Tibial nerve (tissue), 4 donors: Measurements from ENCODE around the gene MAPK11. TPM values are rescaled to one million over a fixed set of nuclear protein-coding genes. Genes with fewer than 3 reads are reported as not detected.
A peak's percentile ranks its signal among the peaks of the same experiment; 100 is the strongest.

Source experiments
- DNase-seq, 2 donors: peaks; one replicate each; pipeline ENCODE4 v3.0.0-alpha.2; 2019; ENCODE audit warnings: low spot score in 2 of 2
- H3K27ac ChIP-seq, 4 donors: fragments of 200-600 bp; sonication (generic) in 3 of 4; one replicate each; pipeline ENCODE4 v1.5.1; 2017 to 2019; ENCODE audit warnings: mild to moderate bottlenecking in 1 of 4
- H3K27me3 ChIP-seq, 2 donors: fragments of 200-600 bp; sonication (generic) in 1 of 2; one replicate each; pipeline versions ENCODE4 v1.5.1 to v1.6.0; 2017 to 2019
- H3K36me3 ChIP-seq, 3 donors: fragments of 200-600 bp; sonication (generic); one replicate each; pipeline ENCODE4 v1.5.1; 2018 to 2019
- H3K4me1 ChIP-seq, 4 donors: fragments of 200-600 bp; sonication (generic) in 3 of 4; one replicate each; pipeline ENCODE4 v1.5.1; 2017 to 2019
- H3K4me3 ChIP-seq, 4 donors: fragments of 200-600 bp; sonication (generic) in 3 of 4; one replicate each; pipeline ENCODE4 v1.5.1; 2017 to 2019; ENCODE audit warnings: mild to moderate bottlenecking in 1 of 4, moderate library complexity in 1 of 4
- H3K9me3 ChIP-seq, 4 donors: fragments of 200-600 bp; sonication (generic) in 3 of 4; one replicate each; pipeline ENCODE4 v1.5.1; 2017 to 2019
- EP300 ChIP-seq, 2 donors: sonication (generic); formaldehyde crosslinking; IDR thresholded peaks; one replicate each; pipeline ENCODE4 v1.6.1; 2017; ENCODE audit warnings: antibody characterized with exemption in 2 of 2, mild to moderate bottlenecking in 1 of 2
- POLR2A ChIP-seq, 2 donors: fragments of 450-650 bp; IDR thresholded peaks; one replicate each; pipeline ENCODE4 v1.6.1; 2017; ENCODE audit warnings: antibody characterized with exemption in 2 of 2, mild to moderate bottlenecking in 2 of 2, moderate library complexity in 2 of 2
- WGBS, 2 donors: methylation state at CpG; one replicate each; pipeline ENCODE4 v1.1.5; 2018; 5-methylcytosine and 5-hydroxymethylcytosine counted together
- total RNA-seq, 4 donors: library from RNA; depleted of rRNA; stranded (reverse); fragments of >200 nt; gene quantifications; one replicate each; pipeline ENCODE4 v1.1.0, GENCODE V29; 2016
- TF ChIP-seq, protein P1 (sequence below), 5 experiments: fragments of 200-600 bp in 3 of 5; fragments of 450-650 bp in 2 of 5; sonication (generic) in 3 of 5; IDR thresholded peaks; one replicate each; pipeline ENCODE4 v1.5.1; 2016 to 2019; ENCODE audit warnings: antibody characterized with exemption in 5 of 5, mild to moderate bottlenecking in 3 of 5, moderate library complexity in 2 of 5

MAPK11 gene
- total RNA-seq, 4 donors from 2014 or later: 8.7 to 33.3 (median 19.6) TPM

DNA sequence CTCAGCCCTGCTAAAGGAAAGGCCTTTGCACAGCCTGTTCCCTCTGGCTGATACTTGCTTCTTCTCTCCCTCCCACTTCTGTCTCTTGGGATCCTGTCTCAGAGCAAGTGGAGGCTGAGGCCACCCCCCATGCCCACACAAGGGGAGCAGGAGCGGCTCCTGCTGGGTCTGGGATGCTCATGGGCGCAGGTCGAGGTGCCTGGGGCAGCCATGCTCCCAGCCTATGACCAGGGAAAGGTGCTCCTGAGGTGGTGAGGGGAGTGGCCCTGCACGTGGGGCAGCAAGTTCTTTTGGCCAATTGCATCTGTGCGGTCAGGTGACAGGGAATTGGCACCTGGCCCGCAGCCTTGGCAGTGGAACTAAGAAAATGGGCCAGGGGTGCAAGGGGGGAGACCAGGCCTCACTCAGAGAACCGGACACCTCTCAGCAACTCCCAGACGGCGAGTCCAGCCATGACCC lies 1.5 kb downstream of the MAPK11 start:
- peaks cover 0 to 23% of the 10 kb centered on the region in 2 donors for H3K27me3 ChIP-seq
- no peak for DNase-seq
- peak overlapping the region in 2 of 4 donors; percentile 56 to 85 for H3K27ac ChIP-seq
- no peak overlapping the region for H3K4me3 ChIP-seq
- no peak for TF ChIP-seq EP300 (IDR thresholded peaks at IDR 0.05)
- no peak for TF ChIP-seq POLR2A (IDR thresholded peaks at IDR 0.05)
- TF ChIP-seq, protein P1, sequence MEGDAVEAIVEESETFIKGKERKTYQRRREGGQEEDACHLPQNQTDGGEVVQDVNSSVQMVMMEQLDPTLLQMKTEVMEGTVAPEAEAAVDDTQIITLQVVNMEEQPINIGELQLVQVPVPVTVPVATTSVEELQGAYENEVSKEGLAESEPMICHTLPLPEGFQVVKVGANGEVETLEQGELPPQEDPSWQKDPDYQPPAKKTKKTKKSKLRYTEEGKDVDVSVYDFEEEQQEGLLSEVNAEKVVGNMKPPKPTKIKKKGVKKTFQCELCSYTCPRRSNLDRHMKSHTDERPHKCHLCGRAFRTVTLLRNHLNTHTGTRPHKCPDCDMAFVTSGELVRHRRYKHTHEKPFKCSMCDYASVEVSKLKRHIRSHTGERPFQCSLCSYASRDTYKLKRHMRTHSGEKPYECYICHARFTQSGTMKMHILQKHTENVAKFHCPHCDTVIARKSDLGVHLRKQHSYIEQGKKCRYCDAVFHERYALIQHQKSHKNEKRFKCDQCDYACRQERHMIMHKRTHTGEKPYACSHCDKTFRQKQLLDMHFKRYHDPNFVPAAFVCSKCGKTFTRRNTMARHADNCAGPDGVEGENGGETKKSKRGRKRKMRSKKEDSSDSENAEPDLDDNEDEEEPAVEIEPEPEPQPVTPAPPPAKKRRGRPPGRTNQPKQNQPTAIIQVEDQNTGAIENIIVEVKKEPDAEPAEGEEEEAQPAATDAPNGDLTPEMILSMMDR (IDR thresholded peaks at IDR 0.05): no peak
- no peaks in the 10 kb centered on the region for H3K36me3 ChIP-seq
- no peaks in the 10 kb centered on the region for H3K9me3 ChIP-seq
- H3K4me1 ChIP-seq: peaks cover 0 to 57% (median 44%) of the 10 kb centered on the region in 4 donors
- 52 to 58% methylated on average over 6 to 9 of the region's 9 CpGs for WGBS, 2 donors

DNA sequence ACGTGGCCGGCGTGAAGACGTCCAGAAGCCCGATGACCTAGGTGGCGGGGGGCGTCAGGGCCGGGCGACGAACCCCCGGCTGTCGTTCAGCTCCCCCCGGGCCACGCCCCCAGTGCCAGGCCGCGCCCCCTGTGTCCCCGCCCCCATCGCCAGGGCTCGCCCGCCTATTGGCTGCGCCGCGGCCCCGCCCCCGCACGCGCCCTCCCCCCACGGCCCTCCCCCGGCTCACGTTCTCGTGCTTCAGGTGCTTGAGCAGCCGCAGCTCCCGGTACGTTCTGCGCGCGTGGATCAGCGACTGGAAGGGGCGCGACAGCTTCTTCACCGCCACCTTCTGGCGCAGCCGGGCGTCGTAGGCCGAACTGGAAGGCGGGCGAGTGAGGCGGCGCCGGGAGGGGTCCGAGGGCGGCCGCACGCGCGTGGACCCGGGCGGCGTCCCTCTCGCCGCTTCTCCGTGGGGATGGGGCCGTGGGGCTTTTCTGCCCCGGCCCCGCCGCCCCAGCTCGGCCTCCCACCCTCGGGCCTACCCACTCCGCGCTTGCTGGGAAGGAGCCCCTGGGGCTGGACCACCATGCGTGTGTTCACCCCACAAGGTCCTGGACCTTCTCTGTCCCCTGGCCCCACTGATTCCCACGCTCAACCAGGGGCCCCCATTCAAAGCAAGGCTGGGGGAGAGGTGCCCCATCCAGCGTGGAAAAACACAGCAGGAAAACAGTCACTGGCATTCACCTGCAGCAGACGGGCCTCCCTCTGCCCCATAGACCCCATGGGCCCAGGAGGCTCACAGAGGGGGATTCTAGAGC lies 2.4 kb downstream of the MAPK11 start:
- TF ChIP-seq EP300 (IDR thresholded peaks at IDR 0.05): no peak
- TF ChIP-seq, protein P1 (IDR thresholded peaks at IDR 0.05): peak in 4 of 5 experiments; percentile 9 to 34 (median 22)
- whole genome bisulfite sequencing, 2 donors: 16 to 21% methylated on average over 25 to 51 of the region's 75 CpGs
- Histone ChIP-seq H3K27me3 (peaks cover 0 to 32% of the 10 kb centered on the region in 2 donors), H3K9me3 (no peaks in the 10 kb centered on the region), H3K4me3 (peak overlapping the region in 2 of 4 donors; percentile 22 to 49), H3K27ac (peak overlapping the region in 2 of 4 donors; percentile 56 to 78), H3K36me3 (no peaks in the 10 kb centered on the region), H3K4me1 (peaks cover 0 to 62% (median 44%) of the 10 kb centered on the region in 4 donors)
- DNase-seq: peak; percentile 39 to 48

DNA sequence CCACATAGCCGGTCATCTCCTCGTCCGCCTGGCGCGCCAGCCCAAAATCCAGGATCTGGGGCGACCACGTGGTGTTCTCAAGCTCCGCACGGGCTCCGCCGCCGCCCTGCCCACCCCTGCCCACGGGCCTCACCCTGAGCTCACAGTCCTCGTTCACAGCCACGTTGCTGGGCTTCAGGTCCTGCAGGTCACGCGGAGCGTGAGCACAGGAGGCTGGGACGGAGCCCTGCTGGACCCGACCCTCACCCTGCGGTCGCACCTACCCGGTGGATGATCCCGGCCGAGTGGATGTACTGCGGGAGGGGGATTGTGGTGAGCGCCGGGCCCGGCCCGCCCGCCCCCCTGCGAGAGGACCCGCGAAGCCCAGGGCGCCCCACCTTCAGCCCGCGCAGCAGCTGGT lies 3.2 kb downstream of the MAPK11 start:
- 69 to 91% methylated on average over 18 to 23 of the region's 37 CpGs for WGBS, 2 donors
- Histone ChIP-seq H3K27ac (no peak overlapping the region), H3K9me3 (no peaks in the 10 kb centered on the region), H3K27me3 (peaks cover 0 to 40% of the 10 kb centered on the region in 2 donors), H3K4me1 (peaks cover 0 to 65% (median 44%) of the 10 kb centered on the region in 4 donors), H3K4me3 (peak overlapping the region in 2 of 4 donors; percentile 22 to 49), H3K36me3 (no peaks in the 10 kb centered on the region)
- DNase-seq: no peak
- TF ChIP-seq, protein P1 (IDR thresholded peaks at IDR 0.05): no peak
- TF ChIP-seq EP300 (IDR thresholded peaks at IDR 0.05) (no peak), POLR2A (IDR thresholded peaks at IDR 0.05) (no peak)

GRCh38 chr22:50264946-50265669 lies 5.1 kb downstream of the MAPK11 start:
- H3K36me3 ChIP-seq: no peaks in the 10 kb centered on the region
- no peak overlapping the region for H3K4me3 ChIP-seq
- TF ChIP-seq, protein P1 (IDR thresholded peaks at IDR 0.05): no peak
- no peak for TF ChIP-seq POLR2A (IDR thresholded peaks at IDR 0.05)
- TF ChIP-seq EP300 (IDR thresholded peaks at IDR 0.05): no peak
- DNase-seq: no peak
- no peak overlapping the region for H3K27ac ChIP-seq
- peaks cover 0 to 62% (median 29%) of the 10 kb centered on the region in 4 donors for H3K4me1 ChIP-seq
- 79 to 83% methylated on average over 15 of the region's 15 CpGs for WGBS, 2 donors
- H3K27me3 ChIP-seq: peaks cover 0 to 47% of the 10 kb centered on the region in 2 donors
- H3K9me3 ChIP-seq: no peaks in the 10 kb centered on the region
